ENCODE measurements around the gene KHDC4.

KHDC4 gene

DNA sequence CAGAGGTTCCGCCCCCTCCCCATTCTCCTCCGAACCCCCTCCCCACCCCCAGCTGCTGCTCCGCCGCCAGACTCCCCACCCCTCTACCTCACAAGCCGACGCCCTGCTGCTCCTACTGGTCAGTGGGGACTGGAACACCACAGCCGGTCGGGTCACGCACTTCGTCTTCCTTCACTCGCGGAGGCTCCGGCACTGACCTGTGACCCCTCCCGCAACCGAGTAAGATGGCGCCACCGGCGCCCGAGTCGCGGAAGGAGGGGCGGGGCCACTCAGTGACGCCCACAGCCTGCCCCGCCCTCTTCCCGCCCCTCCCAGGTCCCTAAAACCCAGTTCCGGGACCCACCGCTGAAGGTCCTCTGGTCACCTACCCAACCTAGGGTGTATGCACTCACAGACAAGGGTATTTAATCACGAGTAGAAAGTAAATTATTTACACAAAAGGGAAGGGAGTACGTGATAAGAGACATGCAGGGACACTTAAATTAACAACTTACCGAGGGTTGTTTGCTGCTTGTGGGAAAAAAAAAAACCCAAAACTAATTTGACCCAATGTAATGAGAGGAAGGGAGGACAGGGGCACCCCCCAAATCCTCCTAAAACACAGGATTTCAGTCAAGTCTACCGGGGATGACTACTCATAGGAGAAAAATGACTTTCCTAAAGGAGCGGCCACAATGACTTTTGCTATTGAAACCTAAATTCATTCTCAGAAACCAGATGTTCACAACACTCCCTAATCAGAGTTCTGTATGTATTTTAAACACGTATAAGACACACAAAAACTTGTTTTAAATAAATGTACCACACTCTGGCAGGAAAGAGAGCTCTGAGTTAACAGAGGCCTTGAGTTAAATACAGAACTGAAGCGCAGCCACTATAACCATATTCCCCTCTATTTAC is 22.8 kb downstream of the KHDC4 start, which contains the start of gene RIT1:
TSS of gene RIT1 (minus strand) at position 194 of the 900 bp plus-strand sequence. CDS start 588 bp downstream, outside the sequence.
- Histone ChIP-seq H3K4me1 (ENCODE audit: control insufficient read depth, insufficient read depth, low read length) (no peaks in the 10 kb centered on the region), H3K36me3 (ENCODE audit: control insufficient read depth in 2 of 2, insufficient read depth in 1 of 2, low read length in 2 of 2) (peaks cover 73 to 82% of the 10 kb centered on the region in 2 experiments), H3K27ac (ENCODE audit: extremely low read depth, low read depth, low read length) (peak within 1 kb of the TSS; percentile 42), H3K9me3 (ENCODE audit: control insufficient read depth, insufficient read depth, low read depth, low read length) (no peaks in the 10 kb centered on the region), H3K4me3 (ENCODE audit: low read depth, low read length) (peak within 1 kb of the TSS; percentile 89)
- CTCF ChIA-PET = interaction anchor here (1.1 kb wide), 1 partner anchor 219 kb away, joined by 3 read pairs; no protein-coding TSS in a partner anchor
- POLR2A ChIA-PET = no interaction called here
- peak; percentile 26; the same call in 1 of the 2 replicates for TF ChIP-seq ZNF664 (tag by site-specific recombination; IDR thresholded peaks at IDR 0.05)
- peak; percentile 99 for TF ChIP-seq KLF9 (tag by site-specific recombination; IDR thresholded peaks at IDR 0.05; ENCODE audit: low read depth)
- TF ChIP-seq ZNF239 (tag by site-specific recombination; IDR thresholded peaks at IDR 0.05) = no peak
- TF ChIP-seq ZNF624 (tag by site-specific recombination; IDR thresholded peaks at IDR 0.05) = no peak
- TF ChIP-seq, protein P1, sequence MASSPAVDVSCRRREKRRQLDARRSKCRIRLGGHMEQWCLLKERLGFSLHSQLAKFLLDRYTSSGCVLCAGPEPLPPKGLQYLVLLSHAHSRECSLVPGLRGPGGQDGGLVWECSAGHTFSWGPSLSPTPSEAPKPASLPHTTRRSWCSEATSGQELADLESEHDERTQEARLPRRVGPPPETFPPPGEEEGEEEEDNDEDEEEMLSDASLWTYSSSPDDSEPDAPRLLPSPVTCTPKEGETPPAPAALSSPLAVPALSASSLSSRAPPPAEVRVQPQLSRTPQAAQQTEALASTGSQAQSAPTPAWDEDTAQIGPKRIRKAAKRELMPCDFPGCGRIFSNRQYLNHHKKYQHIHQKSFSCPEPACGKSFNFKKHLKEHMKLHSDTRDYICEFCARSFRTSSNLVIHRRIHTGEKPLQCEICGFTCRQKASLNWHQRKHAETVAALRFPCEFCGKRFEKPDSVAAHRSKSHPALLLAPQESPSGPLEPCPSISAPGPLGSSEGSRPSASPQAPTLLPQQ (tag by site-specific recombination; IDR thresholded peaks at IDR 0.05) = peak; percentile 97
- no peak for TF ChIP-seq ZNF433 (tag by site-specific recombination; IDR thresholded peaks at IDR 0.05; ENCODE audit: low read depth)
- TF ChIP-seq YY1 (tag by site-specific recombination; IDR thresholded peaks at IDR 0.05) = peak; percentile 65; the same call in 1 of the 2 replicates
- peak; percentile 61 for TF ChIP-seq KLF17 (tag by site-specific recombination; IDR thresholded peaks at IDR 0.05)
- no peak for TF ChIP-seq ZNF266 (tag by site-specific recombination; IDR thresholded peaks at IDR 0.05; ENCODE audit: low read depth)
- TF ChIP-seq ZXDB (tag by site-specific recombination; IDR thresholded peaks at IDR 0.05) = 0 out of 2 replicates have a peak, but pooled peaks have one; percentile 8
- TF ChIP-seq PRDM1 (tag by site-specific recombination; IDR thresholded peaks at IDR 0.05) = peak; percentile 87
- peak; percentile 56; the same call in 1 of the 2 replicates for TF ChIP-seq PRDM10 (tag by site-specific recombination; IDR thresholded peaks at IDR 0.05)
- TF ChIP-seq ZNF561 (tag by site-specific recombination; IDR thresholded peaks at IDR 0.05; ENCODE audit: borderline replicate concordance) = no peak
- TF ChIP-seq ZNF747 (tag by site-specific recombination; IDR thresholded peaks at IDR 0.05) = no peak
- no peak for TF ChIP-seq ZBTB17 (tag by site-specific recombination; IDR thresholded peaks at IDR 0.05)
- TF ChIP-seq ZNF138 (tag by site-specific recombination; IDR thresholded peaks at IDR 0.05; ENCODE audit: borderline replicate concordance) = no peak
- TF ChIP-seq BCL6B (tag by site-specific recombination; IDR thresholded peaks at IDR 0.05) = no peak
- TF ChIP-seq ZEB2 (tag by site-specific recombination; IDR thresholded peaks at IDR 0.05) = peak; percentile 81
- peak; percentile 94 for TF ChIP-seq SP3 (tag by site-specific recombination; IDR thresholded peaks at IDR 0.05)
- no peak for TF ChIP-seq ZNF214 (tag by site-specific recombination; IDR thresholded peaks at IDR 0.05; ENCODE audit: borderline replicate concordance)
- peak; percentile 26; the same call in 1 of the 2 replicates for TF ChIP-seq GLIS1 (tag by site-specific recombination; IDR thresholded peaks at IDR 0.05)
- TF ChIP-seq WT1 (tag by site-specific recombination; IDR thresholded peaks at IDR 0.05) = peak; percentile 100
- TF ChIP-seq, protein P2, sequence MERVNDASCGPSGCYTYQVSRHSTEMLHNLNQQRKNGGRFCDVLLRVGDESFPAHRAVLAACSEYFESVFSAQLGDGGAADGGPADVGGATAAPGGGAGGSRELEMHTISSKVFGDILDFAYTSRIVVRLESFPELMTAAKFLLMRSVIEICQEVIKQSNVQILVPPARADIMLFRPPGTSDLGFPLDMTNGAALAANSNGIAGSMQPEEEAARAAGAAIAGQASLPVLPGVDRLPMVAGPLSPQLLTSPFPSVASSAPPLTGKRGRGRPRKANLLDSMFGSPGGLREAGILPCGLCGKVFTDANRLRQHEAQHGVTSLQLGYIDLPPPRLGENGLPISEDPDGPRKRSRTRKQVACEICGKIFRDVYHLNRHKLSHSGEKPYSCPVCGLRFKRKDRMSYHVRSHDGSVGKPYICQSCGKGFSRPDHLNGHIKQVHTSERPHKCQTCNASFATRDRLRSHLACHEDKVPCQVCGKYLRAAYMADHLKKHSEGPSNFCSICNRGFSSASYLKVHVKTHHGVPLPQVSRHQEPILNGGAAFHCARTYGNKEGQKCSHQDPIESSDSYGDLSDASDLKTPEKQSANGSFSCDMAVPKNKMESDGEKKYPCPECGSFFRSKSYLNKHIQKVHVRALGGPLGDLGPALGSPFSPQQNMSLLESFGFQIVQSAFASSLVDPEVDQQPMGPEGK (tag by site-specific recombination; IDR thresholded peaks at IDR 0.05) = peak; percentile 76
- TF ChIP-seq ZFHX2 (tag by site-specific recombination; conservative IDR thresholded peaks at IDR 0.05) = peak; percentile 65
- TF ChIP-seq SP7 (tag by site-specific recombination; IDR thresholded peaks at IDR 0.05) = 0 out of 2 replicates have a peak, but pooled peaks have one; percentile 39
- no peak for TF ChIP-seq ZNF768 (tag by site-specific recombination; IDR thresholded peaks at IDR 0.05)
- TF ChIP-seq ZSCAN4 (tag by site-specific recombination; IDR thresholded peaks at IDR 0.05) = no peak

Data from HEK293 (cell line).